IMR-90 (cell line): ENCODE results near the gene RAI1. TPM values are rescaled to one million over a fixed set of nuclear protein-coding genes. Genes with fewer than 3 reads are reported as not detected.

Experiments
- ATAC-seq: fragments of 200-7000 bp; cut with Tn5 transposase; 2 replicates; pipeline ENCODE4 v1.9.1; 2020; ENCODE audit warnings: low read depth, mild to moderate bottlenecking, moderate library complexity
- BruUV-seq: library from RNA; stranded (reverse); fragments of 400-500 nt; replicated peaks from 2 replicates; lab custom pipeline; 2021; lab: Mats Ljungman, UMichigan
- CTCF ChIA-PET: fragments of 300-600 bp; formaldehyde crosslinking; extraction: SDS; loops from one replicate; lab custom pipeline; 2021; ENCODE audit warnings: antibody characterized with exemption; lab: Yijun Ruan, JAX
- POLR2A ChIA-PET: fragments of 300-600 bp; sonication (Branson Sonifier 250); formaldehyde crosslinking; loops from one replicate; lab custom pipeline; 2022; ENCODE audit warnings: antibody characterized with exemption; ENCODE audit not compliant: unreplicated experiment; lab: Charles Lee
- DNase-seq: peaks from one replicate; pipeline ENCODE4 v3.0.0; 2013
- H2AFZ ChIP-seq: replicated peaks from 2 replicates; pipeline ENCODE3; 2013; ENCODE audit warnings: low read length, mild to moderate bottlenecking; ENCODE audit not compliant: poor library complexity
- H2AK5ac ChIP-seq: 2 replicates; pipeline ENCODE4 v1.6.1; 2013; ENCODE audit warnings: low read depth, low read length, inconsistent platforms
- H2AK9ac ChIP-seq: replicated peaks from 2 replicates; pipeline ENCODE3; 2013; ENCODE audit warnings: mild to moderate bottlenecking, low read depth, low read length, moderate library complexity; ENCODE audit not compliant: poor library complexity
- H2BK120ac ChIP-seq: 2 replicates; pipeline ENCODE4 v1.6.1; 2013; ENCODE audit warnings: low read depth, low read length, inconsistent platforms
- H2BK15ac ChIP-seq: 3 replicates; pipeline ENCODE4 v1.6.1; 2013; ENCODE audit warnings: low read depth, low read length, inconsistent platforms
- H2BK20ac ChIP-seq: 2 replicates; pipeline ENCODE4 v1.6.1; 2013; ENCODE audit warnings: low read depth, mild to moderate bottlenecking, inconsistent platforms, low read length, moderate library complexity
- H2BK5ac ChIP-seq: 2 replicates; pipeline ENCODE4 v1.6.1; 2013; ENCODE audit warnings: mild to moderate bottlenecking, low read depth, low read length, inconsistent platforms; ENCODE audit not compliant: poor library complexity, severe bottlenecking
- H3K14ac ChIP-seq: replicated peaks from 2 replicates; pipeline ENCODE4 v1.6.1; 2013; ENCODE audit warnings: low read depth, low read length, inconsistent platforms
- H3K18ac ChIP-seq: 2 replicates; pipeline ENCODE4 v1.6.1; 2013; ENCODE audit warnings: low read depth, low read length, control low read depth
- H3K23ac ChIP-seq: 2 replicates; pipeline ENCODE4 v1.6.1; 2013; ENCODE audit warnings: low read depth, low read length, inconsistent platforms
- H3K27ac ChIP-seq: 2 replicates; pipeline ENCODE4 v1.5.1; 2013; ENCODE audit warnings: mild to moderate bottlenecking, control low read depth, low read length; ENCODE audit not compliant: insufficient read depth
- H3K27me3 ChIP-seq: 2 replicates; pipeline ENCODE4 v1.6.1; 2013; ENCODE audit warnings: low read length; ENCODE audit not compliant: control insufficient read depth, insufficient read depth
- H3K36me3 ChIP-seq: 2 replicates; pipeline ENCODE4 v1.6.1; 2013; ENCODE audit warnings: low read length, mixed read lengths; ENCODE audit not compliant: control insufficient read depth, insufficient read depth
- H3K4ac ChIP-seq: 2 replicates; pipeline ENCODE4 v1.6.1; 2013; ENCODE audit warnings: low read depth, low read length, inconsistent platforms
- H3K4me1 ChIP-seq: 2 replicates; pipeline ENCODE4 v1.6.1; 2013; ENCODE audit warnings: low read length, mixed read lengths; ENCODE audit not compliant: control insufficient read depth, insufficient read depth
- H3K4me2 ChIP-seq: 2 replicates; pipeline ENCODE4 v1.6.1; 2013; ENCODE audit warnings: low read depth, mild to moderate bottlenecking, control low read depth, low read length, moderate library complexity
- H3K4me3 ChIP-seq: 2 replicates; pipeline ENCODE4 v1.5.1; 2013; ENCODE audit warnings: low read depth, mild to moderate bottlenecking, control low read depth, low read length, moderate library complexity; ENCODE audit not compliant: insufficient read depth
- H3K56ac ChIP-seq: 2 replicates; pipeline ENCODE4 v1.6.1; 2013; ENCODE audit warnings: low read length, inconsistent platforms; ENCODE audit not compliant: insufficient read depth; ENCODE audit errors: extremely low read depth
- H3K79me1 ChIP-seq, 2 experiments: 2 replicates each; pipeline ENCODE4 v1.6.1; 2013; ENCODE audit warnings: low read length in 2 of 2, inconsistent platforms in 1 of 2, low read depth in 1 of 2
- H3K9ac ChIP-seq: 2 replicates; pipeline ENCODE4 v1.6.1; 2013; ENCODE audit warnings: low read depth, low read length, control low read depth
- H3K9me1 ChIP-seq: 2 replicates; pipeline ENCODE4 v1.6.1; 2013; ENCODE audit warnings: low read length, inconsistent platforms; ENCODE audit not compliant: insufficient read depth
- H3K9me3 ChIP-seq: 2 replicates; pipeline ENCODE4 v1.6.1; 2013; ENCODE audit warnings: low read length; ENCODE audit not compliant: control insufficient read depth, insufficient read depth
- H4K20me1 ChIP-seq: 2 replicates; pipeline ENCODE4 v1.6.1; 2013; ENCODE audit warnings: low read length, inconsistent platforms; ENCODE audit not compliant: insufficient read depth
- H4K5ac ChIP-seq: 2 replicates; pipeline ENCODE4 v1.6.1; 2013; ENCODE audit warnings: mild to moderate bottlenecking, low read depth, low read length, control low read depth
- H4K8ac ChIP-seq, 2 experiments: 2 replicates each; pipeline ENCODE4 v1.6.1; 2013; ENCODE audit warnings: low read depth in 2 of 2, low read length in 2 of 2, control low read depth in 1 of 2, inconsistent platforms in 1 of 2
- H4K91ac ChIP-seq: 2 replicates; pipeline ENCODE4 v1.6.1; 2013; ENCODE audit warnings: low read depth, low read length, inconsistent platforms; ENCODE audit not compliant: insufficient read depth
- BHLHE40 ChIP-seq: fragments of 150-350 bp; IDR thresholded peaks from 2 replicates; pipeline ENCODE4 v1.6.1; 2016; ENCODE audit warnings: mild to moderate bottlenecking, low read depth, low read length
- CEBPB ChIP-seq: IDR thresholded peaks from 2 replicates; pipeline ENCODE4 v1.6.1; 2012; ENCODE audit warnings: low read depth, low read length, improper control_type of control experiment
- CHD1 ChIP-seq: IDR thresholded peaks from 2 replicates; pipeline ENCODE4 v1.6.1; 2012; ENCODE audit warnings: low read depth, low read length, improper control_type of control experiment
- CTCF ChIP-seq: conservative IDR thresholded peaks from 2 replicates; pipeline ENCODE4 v1.5.1; 2012; ENCODE audit warnings: mild to moderate bottlenecking, low read depth, low read length, improper control_type of control experiment
- FOS ChIP-seq: fragments of 150-350 bp; IDR thresholded peaks from 2 replicates; pipeline ENCODE4 v1.6.1; 2016; ENCODE audit warnings: low read depth, low read length
- MAFK ChIP-seq: IDR thresholded peaks from 2 replicates; pipeline ENCODE4 v1.6.1; 2012; ENCODE audit warnings: low read depth, low read length, improper control_type of control experiment
- MAZ ChIP-seq: IDR thresholded peaks from 2 replicates; pipeline ENCODE4 v1.6.1; 2012; ENCODE audit warnings: low read depth, mild to moderate bottlenecking, low read length, improper control_type of control experiment, moderate library complexity, borderline replicate concordance
- MXI1 ChIP-seq: IDR thresholded peaks from 2 replicates; pipeline ENCODE4 v1.6.1; 2012; ENCODE audit warnings: low read depth, mild to moderate bottlenecking, low read length, moderate library complexity, borderline replicate concordance
- NFE2L2 ChIP-seq: fragments of 150-350 bp; IDR thresholded peaks from 2 replicates; pipeline ENCODE4 v1.6.1; 2016; ENCODE audit warnings: low read depth, mild to moderate bottlenecking, low read length
- POLR2A ChIP-seq: IDR thresholded peaks from 2 replicates; pipeline ENCODE4 v1.6.1; 2012; ENCODE audit warnings: mild to moderate bottlenecking, low read depth, low read length
- RAD21 ChIP-seq: IDR thresholded peaks from 2 replicates; pipeline ENCODE4 v1.6.1; 2012; ENCODE audit warnings: low read length, improper control_type of control experiment
- RCOR1 ChIP-seq: IDR thresholded peaks from 2 replicates; pipeline ENCODE4 v1.6.1; 2012; ENCODE audit warnings: mild to moderate bottlenecking, low read length, improper control_type of control experiment; ENCODE audit not compliant: insufficient replicate concordance
- RFX5 ChIP-seq: IDR thresholded peaks from 2 replicates; pipeline ENCODE4 v1.8.0; 2012; ENCODE audit warnings: low read depth, mild to moderate bottlenecking, low read length, moderate library complexity
- SMC3 ChIP-seq: fragments of 150-350 bp; IDR thresholded peaks from 2 replicates; pipeline ENCODE4 v1.6.1; 2016; ENCODE audit warnings: low read depth, mild to moderate bottlenecking, antibody characterized with exemption, low read length, moderate library complexity
- WGBS, 2 experiments: methylation state at CpG; one replicate each; pipeline versions ENCODE4 v1.1.5 to v1.1.7; 2013; ENCODE audit warnings: missing lambda C conversion rate in 2 of 2; ENCODE audit not compliant: insufficient read length in 1 of 2; ENCODE audit errors: extremely low coverage in 2 of 2; 5-methylcytosine and 5-hydroxymethylcytosine counted together
- dilution Hi-C: fragments of 300-500 bp; cut with HindIII; formaldehyde crosslinking; loops from one replicate; pipeline ENCODE4 v1.14.3; 2018; ENCODE audit warnings: low sequenced_read_pairs; ENCODE audit not compliant: unreplicated experiment
- in situ Hi-C: fragments of 300-500 bp; cut with MboI; formaldehyde crosslinking; loops from 3 replicates; pipeline ENCODE4 v1.14.3; 2019; ENCODE audit warnings: low sequenced_read_pairs, inconsistent platforms, mixed read lengths
- intact Hi-C: fragments of 100-400 bp; cut with micrococcal nuclease; formaldehyde crosslinking; loops from 2 replicates; pipeline ENCODE4 v1.10.0; 2022
- polyA plus RNA-seq, 3 experiments: library from polyadenylated mRNA; depleted of rRNA; stranded (reverse); fragments of >200 nt; gene quantifications; 2 replicates each; pipeline ENCODE4 v1.2.3, GENCODE V29; 2012; ENCODE audit warnings: low replicate concordance in 1 of 3
- total RNA-seq: library from RNA; depleted of rRNA; stranded (reverse); fragments of >200 nt; gene quantifications from 2 replicates; pipeline ENCODE4 v1.2.3, GENCODE V29; 2012
- TF ChIP-seq, protein P1 (sequence below): fragments of 150-350 bp; IDR thresholded peaks from 2 replicates; pipeline ENCODE4 v1.6.1; 2016; ENCODE audit warnings: low read depth, mild to moderate bottlenecking, low read length, moderate library complexity, borderline replicate concordance
- TF ChIP-seq, protein P2 (sequence below): fragments of 150-350 bp; IDR thresholded peaks from 2 replicates; pipeline ENCODE4 v1.6.1; 2017; ENCODE audit warnings: mild to moderate bottlenecking, antibody characterized with exemption, low read length, low read depth

RAI1 gene
- total and polyA plus RNA-seq, 2 of the 4 experiments (the other 2 are of a cell fraction): 1.8 to 10.5 TPM

GRCh38 chr17:17804007-17804406, 122.7 kb downstream of the RAI1 start:
- H3K23ac ChIP-seq: no peak overlapping the region
- H4K91ac ChIP-seq: no peak overlapping the region
- TF ChIP-seq MAZ (no peak), MXI1 (no peak), SMC3 (no peak), CTCF (no peak), RCOR1 (no peak), NFE2L2 (no peak), BHLHE40 (no peak), CHD1 (no peak), RAD21 (no peak), POLR2A (no peak), CEBPB (no peak), MAFK (no peak), FOS (no peak), RFX5 (no peak)
- TF ChIP-seq, protein P1, sequence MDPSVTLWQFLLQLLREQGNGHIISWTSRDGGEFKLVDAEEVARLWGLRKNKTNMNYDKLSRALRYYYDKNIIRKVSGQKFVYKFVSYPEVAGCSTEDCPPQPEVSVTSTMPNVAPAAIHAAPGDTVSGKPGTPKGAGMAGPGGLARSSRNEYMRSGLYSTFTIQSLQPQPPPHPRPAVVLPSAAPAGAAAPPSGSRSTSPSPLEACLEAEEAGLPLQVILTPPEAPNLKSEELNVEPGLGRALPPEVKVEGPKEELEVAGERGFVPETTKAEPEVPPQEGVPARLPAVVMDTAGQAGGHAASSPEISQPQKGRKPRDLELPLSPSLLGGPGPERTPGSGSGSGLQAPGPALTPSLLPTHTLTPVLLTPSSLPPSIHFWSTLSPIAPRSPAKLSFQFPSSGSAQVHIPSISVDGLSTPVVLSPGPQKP: no peak
- TF ChIP-seq, protein P2, sequence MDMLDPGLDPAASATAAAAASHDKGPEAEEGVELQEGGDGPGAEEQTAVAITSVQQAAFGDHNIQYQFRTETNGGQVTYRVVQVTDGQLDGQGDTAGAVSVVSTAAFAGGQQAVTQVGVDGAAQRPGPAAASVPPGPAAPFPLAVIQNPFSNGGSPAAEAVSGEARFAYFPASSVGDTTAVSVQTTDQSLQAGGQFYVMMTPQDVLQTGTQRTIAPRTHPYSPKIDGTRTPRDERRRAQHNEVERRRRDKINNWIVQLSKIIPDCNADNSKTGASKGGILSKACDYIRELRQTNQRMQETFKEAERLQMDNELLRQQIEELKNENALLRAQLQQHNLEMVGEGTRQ: no peak
- ChIA-PET POLR2A (no interaction called here), CTCF (no interaction called here)
- no peak overlapping the region for H2AFZ ChIP-seq
- WGBS, 2 experiments: no CpG with 5 or more reads among the region's 3 CpGs
- no peak overlapping the region for H3K14ac ChIP-seq
- no peaks in the 10 kb centered on the region for H3K27me3 ChIP-seq
- H4K20me1 ChIP-seq: peaks cover 54% of the 10 kb centered on the region
- H2BK20ac ChIP-seq: no peak overlapping the region
- no peak overlapping the region for H3K4ac ChIP-seq
- H3K9ac ChIP-seq: no peak overlapping the region
- no peak overlapping the region for H2BK5ac ChIP-seq
- peaks cover 58% of the 10 kb centered on the region for H3K36me3 ChIP-seq
- no peak overlapping the region for H4K5ac ChIP-seq
- H2BK15ac ChIP-seq: no peak overlapping the region
- H2AK9ac ChIP-seq: no peak overlapping the region
- peaks cover 20 to 74% of the 10 kb centered on the region in 2 experiments for H3K79me1 ChIP-seq
- H3K27ac ChIP-seq: no peak overlapping the region
- no peak overlapping the region for H4K8ac ChIP-seq
- intact Hi-C loops: no loop called here
- ATAC-seq (no peak), DNase-seq (no peak)
- H2BK120ac ChIP-seq: no peak overlapping the region
- no peak overlapping the region for H2AK5ac ChIP-seq
- in situ Hi-C loops: no loop called here
- H3K9me3 ChIP-seq: no peaks in the 10 kb centered on the region
- BruUV-seq: no TSS peak
- H3K18ac ChIP-seq: no peak overlapping the region
- H3K4me1 ChIP-seq: peaks cover 2% of the 10 kb centered on the region; the same call in 1 of the 2 replicates
- H3K9me1 ChIP-seq: no peaks in the 10 kb centered on the region
- no peak overlapping the region for H3K4me2 ChIP-seq
- H3K4me3 ChIP-seq: no peak overlapping the region
- dilution Hi-C loops: no loop called here
- H3K56ac ChIP-seq: no peak overlapping the region
